H1 (cell line): Measurements from ENCODE around the gene TNFRSF8. TPM values are rescaled to one million over a fixed set of nuclear protein-coding genes. Genes with fewer than 3 reads are reported as not detected.

Experiments
- BRCA1 ChIP-seq: IDR thresholded peaks from 2 replicates; pipeline ENCODE4 v1.6.1; 2012; ENCODE audit warnings: low read depth, low read length, improper control_type of control experiment
- polyA plus RNA-seq, 7 experiments: library from polyadenylated mRNA; depleted of rRNA in 3 of 7; stranded (reverse) in 5 of 7; unstranded in 2 of 7; fragments of >200 nt in 5 of 7; fragments of 200-250 nt in 2 of 7; gene quantifications; 1 replicate in 5 of 7; 2 replicates in 1 of 7; 4 replicates in 1 of 7; pipeline versions ENCODE4 v1.2.1 to v1.2.3, GENCODE V29; 2011 to 2013; ENCODE audit warnings: missing spikeins in 2 of 7, mixed read lengths in 2 of 7
- total RNA-seq: library from RNA; stranded (reverse); fragmentation: NEBNext Ultra II Directional; extraction: Animal tissue kit (Norgen Biotek cat#: 25700); gene quantifications from 2 replicates; pipeline ENCODE4 v1.2.1, GENCODE V29; 2021
- TF ChIP-seq, protein P1 (sequence below): IDR thresholded peaks from 2 replicates; pipeline ENCODE4 v1.6.1; 2012; ENCODE audit warnings: low read length, inconsistent platforms

Gene TNFRSF8
- total and polyA plus RNA-seq, 2 of the 8 experiments (the other 6 are each of a cell fraction or from before 2014, with no cell fraction given): 23.2 to 32.7 TPM

DNA sequence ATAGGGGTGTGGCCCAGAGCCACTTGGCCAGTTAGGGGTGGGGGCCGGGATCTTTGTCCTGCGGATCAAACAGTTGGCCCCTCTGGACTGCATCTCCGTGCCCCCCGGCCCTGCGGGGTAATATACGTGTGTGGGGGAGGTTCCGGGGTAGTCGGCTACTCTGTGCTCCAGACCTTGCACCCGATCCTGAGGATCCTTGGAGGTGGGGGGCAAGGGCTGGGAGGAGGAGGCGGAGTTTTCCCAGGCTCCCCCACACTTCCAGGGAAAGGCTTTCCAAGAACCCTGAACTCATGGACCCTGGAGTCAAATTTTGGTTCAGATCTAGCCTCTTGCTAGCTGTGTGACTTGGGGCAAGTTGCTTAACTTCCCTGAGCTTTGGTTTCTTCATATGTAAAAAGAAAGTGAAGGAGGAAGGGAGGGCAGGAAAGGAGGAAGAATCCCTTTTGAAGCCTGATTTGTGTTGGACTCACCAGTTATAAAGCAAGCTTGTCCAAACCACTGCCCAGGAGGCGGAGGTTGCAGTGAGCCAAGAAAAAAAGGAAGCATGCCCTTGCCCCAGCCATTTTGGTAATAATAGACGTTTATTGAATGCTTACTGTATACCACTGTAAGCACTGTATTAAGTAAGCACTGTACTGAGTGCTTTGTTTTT, 43.1 kb upstream of the TNFRSF8 start (continued):
- TF ChIP-seq, protein P1, sequence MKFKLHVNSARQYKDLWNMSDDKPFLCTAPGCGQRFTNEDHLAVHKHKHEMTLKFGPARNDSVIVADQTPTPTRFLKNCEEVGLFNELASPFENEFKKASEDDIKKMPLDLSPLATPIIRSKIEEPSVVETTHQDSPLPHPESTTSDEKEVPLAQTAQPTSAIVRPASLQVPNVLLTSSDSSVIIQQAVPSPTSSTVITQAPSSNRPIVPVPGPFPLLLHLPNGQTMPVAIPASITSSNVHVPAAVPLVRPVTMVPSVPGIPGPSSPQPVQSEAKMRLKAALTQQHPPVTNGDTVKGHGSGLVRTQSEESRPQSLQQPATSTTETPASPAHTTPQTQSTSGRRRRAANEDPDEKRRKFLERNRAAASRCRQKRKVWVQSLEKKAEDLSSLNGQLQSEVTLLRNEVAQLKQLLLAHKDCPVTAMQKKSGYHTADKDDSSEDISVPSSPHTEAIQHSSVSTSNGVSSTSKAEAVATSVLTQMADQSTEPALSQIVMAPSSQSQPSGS: no peak
- TF ChIP-seq BRCA1: no peak
